Osteoblast (primary cell): Measurements from ENCODE around the gene TRIM27. TPM values are rescaled to one million over a fixed set of nuclear protein-coding genes. Genes with fewer than 3 reads are reported as not detected.
"Not testable (repeated sequence)": the region's sequence is repeated elsewhere in the genome, so short reads cannot be mapped to it uniquely, and the experiment has no call there.

Experiments used
- DNase-seq: peaks from one replicate; pipeline ENCODE4 v3.0.0; 2011; ENCODE audit warnings: low spot score, mixed read lengths; ENCODE audit not compliant: insufficient read length; ENCODE audit errors: missing footprints
- H2AFZ ChIP-seq: 2 replicates; pipeline ENCODE4 v1.6.0; 2011; ENCODE audit warnings: mild to moderate bottlenecking, low read length
- H3K27ac ChIP-seq: 2 replicates; pipeline ENCODE4 v1.5.1; 2011; ENCODE audit warnings: mild to moderate bottlenecking, low read depth, low read length, moderate library complexity
- H3K27me3 ChIP-seq: 2 replicates; pipeline ENCODE4 v1.6.0; 2012; ENCODE audit warnings: mild to moderate bottlenecking, control low read depth, inconsistent platforms, low read length, moderate library complexity; ENCODE audit not compliant: insufficient read depth
- H3K36me3 ChIP-seq: 2 replicates; pipeline ENCODE4 v1.5.1; 2011; ENCODE audit warnings: mild to moderate bottlenecking, low read length, control low read depth, moderate library complexity; ENCODE audit not compliant: insufficient read depth
- H3K4me1 ChIP-seq: 2 replicates; pipeline ENCODE4 v1.5.1; 2011; ENCODE audit warnings: mild to moderate bottlenecking, low read length, control low read depth, moderate library complexity; ENCODE audit not compliant: insufficient read depth
- H3K4me2 ChIP-seq: 2 replicates; pipeline ENCODE4 v1.6.0; 2011; ENCODE audit warnings: mild to moderate bottlenecking, low read length; ENCODE audit not compliant: insufficient read depth
- H3K4me3 ChIP-seq: fragments of 200-600 bp; sonication (generic); 3 replicates; pipeline ENCODE4 v1.5.1; 2012; ENCODE audit warnings: mild to moderate bottlenecking, low read length, inconsistent platforms; ENCODE audit not compliant: insufficient read depth
- H3K79me2 ChIP-seq: 2 replicates; pipeline ENCODE4 v1.6.0; 2012; ENCODE audit warnings: mild to moderate bottlenecking, low read length, control low read depth, inconsistent platforms; ENCODE audit not compliant: insufficient read depth
- H3K9me3 ChIP-seq: 2 replicates; pipeline ENCODE4 v1.5.1; 2011; ENCODE audit warnings: low read depth, low read length, control low read depth
- H4K20me1 ChIP-seq: 2 replicates; pipeline ENCODE4 v1.6.0; 2012; ENCODE audit warnings: mild to moderate bottlenecking, low read length, control low read depth; ENCODE audit not compliant: insufficient read depth
- total RNA-seq: library from RNA; depleted of rRNA; stranded (reverse); fragments of >200 nt; gene quantifications from 2 replicates; pipeline ENCODE4 v1.2.3, GENCODE V29; 2012
- TF ChIP-seq, protein P1 (sequence below): IDR thresholded peaks from 2 replicates; pipeline ENCODE4 v1.5.1; 2011; ENCODE audit warnings: mild to moderate bottlenecking, low read depth, low read length, moderate library complexity; ENCODE audit errors: extremely low read depth

Gene TRIM27
- total RNA-seq, 1 donor, result 53.6 TPM

DNA sequence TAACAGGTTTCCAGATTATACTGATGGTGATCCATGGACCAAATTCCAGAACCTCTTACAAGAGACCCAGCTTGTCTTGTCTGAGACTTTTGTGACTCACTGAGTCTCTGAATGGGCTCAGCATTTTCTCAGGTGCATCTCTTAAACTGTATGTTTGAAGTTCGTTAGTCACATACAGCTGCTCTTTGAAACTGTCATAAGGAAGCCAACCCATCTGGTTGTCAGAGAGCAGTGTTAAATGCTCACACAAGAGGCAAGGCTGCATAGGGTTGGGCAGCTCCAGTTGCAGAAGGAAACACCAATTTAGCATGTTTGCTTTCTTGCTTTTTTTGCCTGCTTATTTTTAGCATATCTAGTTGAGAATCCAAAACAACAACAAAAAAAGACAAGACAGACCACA lies 47.1 kb downstream of the TRIM27 start:
- H3K4me1 ChIP-seq, result no peaks in the 10 kb centered on the region
- no peak overlapping the region for H3K4me3 ChIP-seq
- no peak overlapping the region for H3K4me2 ChIP-seq
- peaks cover 9% of the 10 kb centered on the region for H3K27me3 ChIP-seq
- TF ChIP-seq, protein P1, sequence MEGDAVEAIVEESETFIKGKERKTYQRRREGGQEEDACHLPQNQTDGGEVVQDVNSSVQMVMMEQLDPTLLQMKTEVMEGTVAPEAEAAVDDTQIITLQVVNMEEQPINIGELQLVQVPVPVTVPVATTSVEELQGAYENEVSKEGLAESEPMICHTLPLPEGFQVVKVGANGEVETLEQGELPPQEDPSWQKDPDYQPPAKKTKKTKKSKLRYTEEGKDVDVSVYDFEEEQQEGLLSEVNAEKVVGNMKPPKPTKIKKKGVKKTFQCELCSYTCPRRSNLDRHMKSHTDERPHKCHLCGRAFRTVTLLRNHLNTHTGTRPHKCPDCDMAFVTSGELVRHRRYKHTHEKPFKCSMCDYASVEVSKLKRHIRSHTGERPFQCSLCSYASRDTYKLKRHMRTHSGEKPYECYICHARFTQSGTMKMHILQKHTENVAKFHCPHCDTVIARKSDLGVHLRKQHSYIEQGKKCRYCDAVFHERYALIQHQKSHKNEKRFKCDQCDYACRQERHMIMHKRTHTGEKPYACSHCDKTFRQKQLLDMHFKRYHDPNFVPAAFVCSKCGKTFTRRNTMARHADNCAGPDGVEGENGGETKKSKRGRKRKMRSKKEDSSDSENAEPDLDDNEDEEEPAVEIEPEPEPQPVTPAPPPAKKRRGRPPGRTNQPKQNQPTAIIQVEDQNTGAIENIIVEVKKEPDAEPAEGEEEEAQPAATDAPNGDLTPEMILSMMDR, result no peak
- peak; percentile 76 for DNase-seq
- H3K79me2 ChIP-seq, result no peaks in the 10 kb centered on the region
- no peaks in the 10 kb centered on the region for H4K20me1 ChIP-seq
- H3K9me3 ChIP-seq, result no peaks in the 10 kb centered on the region
- no peak overlapping the region for H2AFZ ChIP-seq
- no peak overlapping the region for H3K27ac ChIP-seq
- H3K36me3 ChIP-seq, result no peaks in the 10 kb centered on the region

DNA sequence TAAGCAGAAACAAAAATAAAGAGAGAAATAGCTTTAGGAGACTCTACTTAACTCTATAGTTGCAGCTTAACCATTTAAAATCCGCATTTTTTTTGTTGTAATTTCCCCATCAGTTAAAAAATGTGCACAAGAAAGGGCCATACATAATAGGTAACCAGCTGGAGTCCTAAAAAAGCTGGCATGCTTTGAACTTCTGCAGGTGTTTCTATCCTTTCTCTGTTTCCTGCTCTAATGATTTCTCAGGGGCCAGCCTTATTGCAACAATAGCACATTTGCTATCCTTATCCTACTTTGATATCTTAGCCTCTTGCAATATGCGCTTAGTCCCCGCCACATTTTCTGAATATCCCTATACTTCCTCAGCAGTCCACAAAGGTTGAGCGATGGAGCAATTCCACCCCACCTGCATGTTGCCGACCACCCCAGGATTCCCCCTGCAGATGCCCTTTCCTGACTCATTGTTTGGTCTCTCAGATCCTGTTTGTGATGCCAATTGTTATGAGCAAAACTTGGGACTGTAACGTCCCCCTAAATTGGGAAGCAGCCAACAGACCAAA lies 48.5 kb downstream of the TRIM27 start:
- H3K9me3 ChIP-seq, result no peaks in the 10 kb centered on the region

DNA sequence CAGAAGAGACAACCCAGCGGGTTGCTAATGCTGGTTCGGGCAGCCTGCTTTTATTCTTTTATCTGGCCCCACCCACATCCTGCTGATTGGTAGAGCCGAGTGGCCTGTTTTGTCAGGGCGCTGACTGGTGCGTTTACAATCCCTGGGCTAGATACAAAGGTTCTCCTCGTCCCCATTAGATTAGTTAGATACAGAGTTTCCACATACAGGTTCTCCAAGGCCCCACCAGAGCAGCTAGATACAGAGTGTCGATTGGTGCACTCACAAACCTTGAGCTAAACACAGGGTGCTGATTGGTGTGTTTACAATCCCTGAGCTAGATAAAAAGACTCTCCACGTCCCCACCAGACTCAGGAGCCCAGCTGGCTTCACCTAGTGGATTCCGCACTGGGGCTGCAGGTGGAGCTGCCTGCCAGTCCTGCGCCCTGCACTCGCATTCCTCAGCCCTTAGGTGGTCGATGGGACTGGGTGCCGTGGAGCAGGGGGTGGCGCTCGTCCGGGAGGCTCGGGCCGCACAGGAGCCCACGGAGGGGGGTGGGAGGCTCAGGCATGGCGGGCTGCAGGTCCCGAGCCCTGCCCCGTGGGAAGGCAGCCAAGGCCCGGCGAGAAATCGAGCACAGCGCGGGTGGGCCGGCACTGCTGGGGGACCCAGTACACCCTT lies 51.5 kb downstream of the TRIM27 start:
- H3K4me3 ChIP-seq, H3K27ac ChIP-seq, H3K27me3 ChIP-seq, H3K4me1 ChIP-seq, H3K79me2 ChIP-seq, H4K20me1 ChIP-seq, H2AFZ ChIP-seq, H3K36me3 ChIP-seq, DNase-seq, H3K9me3 ChIP-seq, H3K4me2 ChIP-seq: not testable (repeated sequence)

More for the DNA sequence above, 48.5 kb downstream of the TRIM27 start:
- no peak overlapping the region for H3K4me2 ChIP-seq
- peaks cover 9% of the 10 kb centered on the region for H3K27me3 ChIP-seq
- H3K4me1 ChIP-seq, result no peaks in the 10 kb centered on the region
- no peak overlapping the region for H3K4me3 ChIP-seq
- H4K20me1 ChIP-seq, result no peaks in the 10 kb centered on the region
- no peak for DNase-seq
- H2AFZ ChIP-seq, result no peak overlapping the region
- no peaks in the 10 kb centered on the region for H3K36me3 ChIP-seq
- no peak overlapping the region for H3K27ac ChIP-seq
- H3K79me2 ChIP-seq, result no peaks in the 10 kb centered on the region
- TF ChIP-seq, protein P1, result no peak

DNA sequence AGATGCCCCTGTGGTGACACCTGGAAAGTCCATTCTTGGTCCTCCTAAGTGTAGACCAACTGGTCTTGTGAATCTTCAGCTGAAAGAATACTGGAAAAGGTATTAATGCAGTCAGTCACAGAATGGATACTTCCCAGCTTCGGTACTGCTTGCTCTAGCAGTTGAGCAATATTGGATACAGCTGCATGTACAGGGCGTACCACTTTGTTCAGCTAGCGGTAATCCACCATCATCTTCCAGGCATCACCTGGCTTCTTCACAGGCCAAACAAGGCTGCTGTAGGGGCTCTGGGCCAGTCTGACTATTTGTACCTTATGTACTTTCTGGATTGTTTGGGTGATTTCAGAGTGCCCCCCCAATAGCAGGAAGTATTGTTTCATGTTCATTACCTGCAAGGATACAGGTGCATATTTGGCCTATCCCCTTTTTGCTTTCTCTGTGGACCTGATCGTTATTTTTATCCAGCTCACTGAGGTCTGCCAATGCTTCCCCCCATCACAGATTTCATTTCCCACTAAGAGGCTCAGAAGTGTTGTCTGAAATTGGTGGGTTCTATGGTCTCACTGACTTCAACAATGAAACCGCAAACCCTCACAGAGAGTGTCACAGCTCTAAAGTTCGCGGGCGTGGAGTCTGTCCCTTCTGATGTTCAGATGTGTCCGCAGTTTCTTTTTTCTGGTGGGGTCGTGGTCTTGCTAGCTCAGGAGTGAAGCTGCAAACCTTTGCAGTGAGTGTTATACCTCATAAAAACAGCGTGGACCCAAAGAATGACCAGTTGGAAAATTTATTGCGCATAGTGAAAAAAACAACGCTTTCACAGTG lies 52.2 kb downstream of the TRIM27 start:
- Histone ChIP-seq H3K27me3 (peaks cover 4% of the 10 kb centered on the region), H3K36me3 (no peaks in the 10 kb centered on the region), H3K4me3 (no peak overlapping the region), H3K4me1 (no peaks in the 10 kb centered on the region), H3K9me3 (no peaks in the 10 kb centered on the region), H3K4me2 (no peak overlapping the region), H2AFZ (no peak overlapping the region), H3K79me2 (no peaks in the 10 kb centered on the region), H4K20me1 (no peaks in the 10 kb centered on the region), H3K27ac (no peak overlapping the region)
- TF ChIP-seq, protein P1, result no peak
- peak; percentile 76 for DNase-seq
